Muscle of arm (tissue), 12 donors: ENCODE data around the gene IPCEF1. TPM values are rescaled to one million over a fixed set of nuclear protein-coding genes. Genes with fewer than 3 reads are reported as not detected.

ENCODE experiments used
- DNase-seq: peaks from one replicate; pipeline ENCODE4 v3.0.0-alpha.2; 2013
- polyA plus RNA-seq, 12 donors: library from polyadenylated mRNA; unstranded; fragments of 120-200 nt; gene quantifications; one replicate each; pipeline ENCODE4 v1.2.1, GENCODE V29; 2013; ENCODE audit not compliant: insufficient read length in 12 of 12

The IPCEF1 gene
- polyA plus RNA-seq, 12 donors = 0.74 to 2.4 (median 1.2) TPM; not detected in 2

GRCh38 chr6:154164397-154164796 is 192.2 kb downstream of the IPCEF1 start:
- DNase-seq = peak; percentile 83

- no peak for DNase-seq
Observed at GRCh38 chr6:154161689-154162088, 194.9 kb downstream of the IPCEF1 start.

- no peak for DNase-seq
Observed at GRCh38 chr6:154159126-154159525, 197.5 kb downstream of the IPCEF1 start.

- DNase-seq = no peak
Observed at GRCh38 chr6:154157706-154158105, 198.9 kb downstream of the IPCEF1 start.

- no peak for DNase-seq
Observed at GRCh38 chr6:154157082-154157481, 199.5 kb downstream of the IPCEF1 start.

- DNase-seq = no peak
Observed at GRCh38 chr6:154156135-154156896, 200.3 kb downstream of the IPCEF1 start.

- peak; percentile 76 for DNase-seq
Observed at GRCh38 chr6:154154389-154154967, 202.1 kb downstream of the IPCEF1 start.

- DNase-seq = no peak
Observed at GRCh38 chr6:154143753-154144152, 212.8 kb downstream of the IPCEF1 start.

- no peak for DNase-seq
Observed at GRCh38 chr6:154140743-154141142, 215.9 kb downstream of the IPCEF1 start.

GRCh38 chr6:154139892-154140291 is 216.7 kb downstream of the IPCEF1 start:
- DNase-seq = no peak

- DNase-seq = no peak
Observed at GRCh38 chr6:154138793-154139192, 217.8 kb downstream of the IPCEF1 start.

- no peak for DNase-seq
Observed at GRCh38 chr6:154134471-154135147, 222.0 kb downstream of the IPCEF1 start.

GRCh38 chr6:154127657-154128056 is 228.9 kb downstream of the IPCEF1 start:
- no peak for DNase-seq

- no peak for DNase-seq
Observed at GRCh38 chr6:154125421-154125820, 231.2 kb downstream of the IPCEF1 start.

GRCh38 chr6:154123155-154123956 is 233.2 kb downstream of the IPCEF1 start:
- DNase-seq = no peak

- DNase-seq = no peak
Observed at GRCh38 chr6:154122195-154122925, 234.2 kb downstream of the IPCEF1 start.

GRCh38 chr6:154117485-154117884 is 239.1 kb downstream of the IPCEF1 start:
- no peak for DNase-seq

- no peak for DNase-seq
Observed at GRCh38 chr6:154113392-154113791, 243.2 kb downstream of the IPCEF1 start.

GRCh38 chr6:154112181-154112809 is 244.3 kb downstream of the IPCEF1 start:
- no peak for DNase-seq

- DNase-seq = no peak
Observed at GRCh38 chr6:154111025-154111424, 245.6 kb downstream of the IPCEF1 start.

GRCh38 chr6:154106251-154106650 is 250.4 kb downstream of the IPCEF1 start:
- DNase-seq = no peak
